Measurements from ENCODE around the gene LAMC3.

Gene LAMC3

DNA sequence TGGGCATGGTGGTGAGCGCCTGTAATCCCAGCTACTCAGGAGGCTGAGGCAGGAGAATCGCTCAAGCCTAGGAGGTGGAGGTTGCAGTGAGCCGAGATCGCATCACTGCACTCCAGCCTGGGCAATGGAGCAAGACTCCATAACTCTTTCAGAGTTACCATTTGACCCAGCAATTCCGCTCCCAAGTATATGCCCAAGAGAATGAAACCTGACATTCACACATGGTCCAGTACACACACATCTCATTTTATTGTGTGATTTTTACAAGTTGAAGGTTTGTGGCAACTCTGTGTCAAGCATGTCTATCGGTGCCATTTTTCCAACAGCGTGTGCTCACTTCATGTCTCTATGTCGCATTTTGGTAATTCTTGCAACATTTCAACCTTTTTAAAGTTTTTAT, 45.1 kb upstream of the LAMC3 start:
- TF ChIP-seq, protein P1, sequence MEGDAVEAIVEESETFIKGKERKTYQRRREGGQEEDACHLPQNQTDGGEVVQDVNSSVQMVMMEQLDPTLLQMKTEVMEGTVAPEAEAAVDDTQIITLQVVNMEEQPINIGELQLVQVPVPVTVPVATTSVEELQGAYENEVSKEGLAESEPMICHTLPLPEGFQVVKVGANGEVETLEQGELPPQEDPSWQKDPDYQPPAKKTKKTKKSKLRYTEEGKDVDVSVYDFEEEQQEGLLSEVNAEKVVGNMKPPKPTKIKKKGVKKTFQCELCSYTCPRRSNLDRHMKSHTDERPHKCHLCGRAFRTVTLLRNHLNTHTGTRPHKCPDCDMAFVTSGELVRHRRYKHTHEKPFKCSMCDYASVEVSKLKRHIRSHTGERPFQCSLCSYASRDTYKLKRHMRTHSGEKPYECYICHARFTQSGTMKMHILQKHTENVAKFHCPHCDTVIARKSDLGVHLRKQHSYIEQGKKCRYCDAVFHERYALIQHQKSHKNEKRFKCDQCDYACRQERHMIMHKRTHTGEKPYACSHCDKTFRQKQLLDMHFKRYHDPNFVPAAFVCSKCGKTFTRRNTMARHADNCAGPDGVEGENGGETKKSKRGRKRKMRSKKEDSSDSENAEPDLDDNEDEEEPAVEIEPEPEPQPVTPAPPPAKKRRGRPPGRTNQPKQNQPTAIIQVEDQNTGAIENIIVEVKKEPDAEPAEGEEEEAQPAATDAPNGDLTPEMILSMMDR (IDR thresholded peaks at IDR 0.05; ENCODE audit: extremely low read depth, missing control alignments): no peak
- no peak for DNase-seq (ENCODE audit: low spot score)

DNA sequence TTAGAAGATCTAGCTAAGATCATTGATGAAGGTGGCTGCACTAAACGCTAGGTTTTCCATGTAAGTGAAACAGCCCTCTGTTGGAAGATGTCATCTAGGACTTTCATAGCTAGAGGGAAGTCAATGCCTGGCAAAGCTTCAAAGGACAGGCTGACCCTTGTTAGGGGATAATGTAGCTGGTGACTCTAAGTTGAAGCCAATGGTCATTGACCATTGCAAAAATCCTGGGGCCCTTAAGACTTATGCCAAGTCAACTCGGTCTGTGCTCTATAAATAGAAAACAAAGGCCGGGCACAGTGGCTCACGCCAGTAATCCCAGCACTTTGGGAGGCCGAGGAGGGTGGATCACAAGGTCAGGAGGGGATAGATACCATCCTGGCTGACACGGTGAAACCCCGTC, 43.3 kb upstream of the LAMC3 start:
- DNase-seq (ENCODE audit: low spot score): no peak
- TF ChIP-seq, protein P1 (IDR thresholded peaks at IDR 0.05; ENCODE audit: extremely low read depth, missing control alignments): no peak

DNA sequence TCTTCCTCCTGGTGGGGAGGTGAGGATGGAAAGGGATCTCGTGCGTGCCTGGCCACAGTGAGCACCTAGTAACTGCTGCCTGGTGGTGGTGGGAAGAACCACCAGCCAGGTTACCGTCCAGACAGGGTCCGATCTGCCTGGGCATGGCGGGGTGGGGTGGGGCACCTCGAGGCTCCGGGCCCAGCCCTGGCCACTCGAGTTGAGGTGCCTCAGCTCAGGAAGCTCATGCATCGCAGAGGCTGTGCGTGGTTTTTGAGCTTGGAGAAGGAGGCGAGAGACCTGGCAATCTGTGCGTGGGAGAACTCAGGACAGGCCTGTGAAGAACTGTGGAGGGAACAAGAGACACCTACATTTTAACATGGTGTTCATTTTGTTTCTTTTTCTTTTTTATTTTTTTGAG, 38.9 kb upstream of the LAMC3 start:
- TF ChIP-seq, protein P1 (IDR thresholded peaks at IDR 0.05; ENCODE audit: extremely low read depth, missing control alignments): no peak
- no peak for DNase-seq (ENCODE audit: low spot score)

DNA sequence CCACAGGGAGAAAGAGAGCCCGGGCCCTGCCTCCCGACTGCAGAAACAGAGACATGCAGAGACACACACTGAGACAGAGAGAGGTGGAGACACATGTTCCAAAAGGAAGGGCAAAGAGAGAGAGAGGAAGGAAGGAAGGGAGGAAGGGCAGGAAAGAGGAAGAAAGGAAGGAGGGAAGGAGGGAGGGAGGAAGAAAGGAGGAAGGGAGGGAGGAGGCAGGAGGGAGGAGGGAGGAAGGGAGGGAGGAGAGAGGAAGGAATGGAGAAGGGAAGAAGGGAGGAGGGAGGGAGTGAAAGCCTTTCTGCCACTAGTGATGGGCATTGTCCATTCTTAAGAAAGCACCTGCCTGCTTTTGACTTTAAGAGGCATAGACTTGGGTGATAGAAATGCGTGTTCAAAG, 38.1 kb upstream of the LAMC3 start:
- TF ChIP-seq, protein P1 (IDR thresholded peaks at IDR 0.05; ENCODE audit: extremely low read depth, missing control alignments): no peak
- DNase-seq (ENCODE audit: low spot score): no peak

DNA sequence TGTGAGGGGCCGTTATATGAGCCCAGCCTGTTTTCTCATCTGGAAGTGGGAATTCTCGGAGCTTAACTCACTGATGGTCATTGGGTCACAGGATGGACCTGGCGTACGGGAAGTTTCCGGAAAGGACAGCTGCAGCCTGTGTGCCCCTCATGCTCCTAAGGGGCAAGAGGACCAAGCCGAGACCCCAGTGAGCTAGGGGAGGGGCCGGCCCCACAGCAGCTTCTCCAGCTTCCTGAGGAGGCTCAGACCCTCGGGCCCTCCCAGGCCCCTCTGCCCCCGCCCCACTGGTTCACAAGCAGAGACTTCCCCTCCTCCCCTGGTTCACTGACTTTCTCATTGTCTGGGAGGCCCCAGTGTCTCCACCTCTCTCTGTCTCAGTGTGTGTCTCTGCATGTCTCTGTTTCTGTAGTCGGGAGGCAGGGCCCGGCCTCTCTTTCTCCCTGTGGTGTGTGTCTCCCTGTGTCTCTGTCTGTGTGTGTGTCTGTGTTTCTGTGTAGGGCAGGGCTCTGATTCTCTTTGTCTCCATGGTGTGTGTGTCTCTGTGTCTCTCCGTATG, 37.6 kb upstream of the LAMC3 start:
- TF ChIP-seq, protein P1 (IDR thresholded peaks at IDR 0.05; ENCODE audit: extremely low read depth, missing control alignments): no peak

DNA sequence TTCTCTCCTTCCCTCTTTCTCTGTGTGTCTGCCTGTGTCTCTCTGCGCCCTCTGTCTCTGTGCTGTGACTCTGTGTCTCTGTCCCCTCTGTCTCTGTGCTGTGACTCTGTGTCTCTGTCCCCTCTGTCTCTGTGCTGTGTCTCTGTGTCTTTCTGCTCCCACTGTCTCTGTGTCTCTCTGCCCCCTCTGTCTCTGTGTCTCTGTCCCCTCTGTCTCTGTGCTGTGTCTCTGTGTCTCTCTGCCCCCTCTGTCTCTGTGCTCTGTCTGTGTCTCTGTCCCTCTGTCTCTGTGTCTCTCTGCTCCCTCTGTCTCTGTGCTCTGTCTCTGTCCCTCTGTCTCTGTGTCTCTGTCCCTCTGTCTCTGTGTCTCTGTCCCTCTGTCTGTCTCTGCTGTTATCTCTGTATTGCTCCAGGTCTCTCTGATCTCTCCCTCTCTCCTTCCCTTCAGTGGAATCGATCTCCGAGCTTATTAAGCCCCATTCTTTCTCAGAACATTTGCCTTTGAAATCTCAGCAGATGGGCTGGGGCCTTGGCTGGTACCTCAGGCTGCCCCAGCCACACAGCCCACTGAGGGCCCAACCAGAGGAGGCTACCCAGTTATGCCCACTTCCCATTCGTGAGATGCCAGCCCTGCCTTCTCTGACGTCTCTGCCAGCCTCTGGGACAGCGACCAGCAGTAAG, 36.6 kb upstream of the LAMC3 start:
- TF ChIP-seq, protein P1 (IDR thresholded peaks at IDR 0.05; ENCODE audit: extremely low read depth, missing control alignments): no peak
- no peak for DNase-seq (ENCODE audit: low spot score)

More for the DNA sequence above, 37.6 kb upstream of the LAMC3 start:
- DNase-seq (ENCODE audit: low spot score): no peak

DNA sequence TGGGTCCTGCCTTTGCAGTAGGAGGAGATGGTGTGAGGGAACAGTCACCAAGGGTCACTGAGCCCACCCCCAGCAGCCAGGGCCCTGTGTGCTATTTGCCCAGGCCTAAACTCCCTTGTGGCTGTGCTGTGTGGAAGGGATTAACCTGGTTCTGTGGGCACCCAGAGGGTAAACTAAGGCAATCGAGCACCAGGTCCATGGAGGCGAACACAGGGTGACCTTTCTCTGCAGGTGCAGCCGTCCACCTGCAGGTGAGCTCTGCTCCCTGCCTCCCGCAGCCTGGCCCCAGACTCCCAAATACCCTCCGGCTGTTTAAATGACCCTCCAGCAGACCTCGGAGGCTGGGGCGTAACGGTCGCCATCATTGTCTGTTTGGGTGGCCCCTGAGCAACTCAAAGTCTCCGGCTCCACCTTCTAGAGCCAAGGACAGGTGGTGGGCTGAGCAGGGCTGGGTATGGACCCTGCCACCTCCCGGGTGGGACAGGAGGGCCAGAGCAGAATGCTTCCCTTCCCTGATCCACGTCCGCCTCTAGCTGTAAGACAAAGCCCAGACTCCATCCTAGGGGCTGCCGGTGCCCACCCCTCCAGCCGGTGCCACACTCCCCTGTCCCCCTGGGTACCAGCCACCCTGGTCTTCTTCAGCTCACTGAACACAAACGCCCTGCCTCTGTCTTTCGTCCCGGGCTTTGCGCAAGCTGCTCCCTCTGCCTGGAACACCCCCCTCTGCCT, 35.9 kb upstream of the LAMC3 start:
- TF ChIP-seq, protein P1 (IDR thresholded peaks at IDR 0.05; ENCODE audit: extremely low read depth, missing control alignments): no peak
- DNase-seq (ENCODE audit: low spot score): no peak
